Ishikawa (cell line): ENCODE data around the gene METTL18.
A peak's percentile ranks its signal among the peaks of the same experiment; 100 is the strongest.

Source experiments
- CEBPB ChIP-seq: IDR thresholded peaks from 2 replicates; pipeline ENCODE4 v1.6.1; 2012
- CREB1 ChIP-seq: IDR thresholded peaks from 2 replicates; pipeline ENCODE4 v1.6.1; 2012; ENCODE audit warnings: low read depth
- EGR1 ChIP-seq: IDR thresholded peaks from 2 replicates; pipeline ENCODE4 v1.6.1; 2012
- EP300 ChIP-seq: IDR thresholded peaks from 2 replicates; pipeline ENCODE4 v1.6.1; 2012; ENCODE audit warnings: borderline replicate concordance
- FOXM1 ChIP-seq: IDR thresholded peaks from 2 replicates; pipeline ENCODE4 v1.6.1; 2012; ENCODE audit warnings: low read depth, borderline replicate concordance
- MAX ChIP-seq: IDR thresholded peaks from 2 replicates; pipeline ENCODE4 v1.6.1; 2012
- NFIC ChIP-seq: IDR thresholded peaks from 2 replicates; pipeline ENCODE4 v1.6.1; 2012
- RAD21 ChIP-seq: IDR thresholded peaks from 2 replicates; pipeline ENCODE4 v1.6.1; 2012; ENCODE audit warnings: low read depth
- REST ChIP-seq: IDR thresholded peaks from 2 replicates; pipeline ENCODE4 v1.6.1; 2012; ENCODE audit warnings: low read depth, mild to moderate bottlenecking
- TAF1 ChIP-seq: IDR thresholded peaks from 2 replicates; pipeline ENCODE4 v1.6.1; 2012; ENCODE audit warnings: low read depth, mild to moderate bottlenecking
- TCF12 ChIP-seq: IDR thresholded peaks from 2 replicates; pipeline ENCODE4 v1.6.1; 2012; ENCODE audit warnings: low read depth
- TEAD4 ChIP-seq: IDR thresholded peaks from 2 replicates; pipeline ENCODE4 v1.6.1; 2012
- USF1 ChIP-seq: IDR thresholded peaks from 2 replicates; pipeline ENCODE4 v1.6.1; 2012
- YY1 ChIP-seq: IDR thresholded peaks from 2 replicates; pipeline ENCODE4 v1.6.1; 2012; ENCODE audit warnings: low read depth
- ZBTB7A ChIP-seq: IDR thresholded peaks from 2 replicates; pipeline ENCODE4 v1.6.1; 2012; ENCODE audit warnings: low read depth

METTL18 gene

GRCh38 chr1:169794530-169795416 is at the start of gene METTL18:
Gene METTL18, minus strand, starts transcription at chr1:169794907. Its CDS starts 1,212 bp downstream, at chr1:169793695.
- TF ChIP-seq TCF12, result peak; percentile 61
- peak; percentile 59 for TF ChIP-seq MAX
- no peak for TF ChIP-seq FOXM1
- TF ChIP-seq RAD21, result peak; percentile 7; the same call in 1 of the 2 replicates
- TF ChIP-seq TAF1, result peak; percentile 94
- TF ChIP-seq YY1, result peak; percentile 74
- no peak for TF ChIP-seq EGR1
- TF ChIP-seq TEAD4, result 0 out of 2 replicates have a peak, but pooled peaks have one; percentile 22
- no peak for TF ChIP-seq USF1
- no peak for TF ChIP-seq EP300
- TF ChIP-seq CREB1, result 0 out of 2 replicates have a peak, but pooled peaks have one; percentile 10

- no peak for TF ChIP-seq TCF12
- no peak for TF ChIP-seq MAX
- TF ChIP-seq CREB1, result no peak
- TF ChIP-seq TAF1, result no peak
- no peak for TF ChIP-seq CEBPB
- TF ChIP-seq USF1, result no peak
- TF ChIP-seq REST, result no peak
- no peak for TF ChIP-seq EP300
- no peak for TF ChIP-seq ZBTB7A
- no peak for TF ChIP-seq RAD21
- TF ChIP-seq TEAD4, result no peak
- no peak for TF ChIP-seq FOXM1
- no peak for TF ChIP-seq EGR1
- TF ChIP-seq NFIC, result no peak
- TF ChIP-seq YY1, result no peak
Observed at GRCh38 chr1:169838942-169839341, 44.2 kb upstream of the METTL18 start.

GRCh38 chr1:169836198-169836597 is 41.5 kb upstream of the METTL18 start:
- TF ChIP-seq FOXM1, result no peak
- no peak for TF ChIP-seq EGR1
- no peak for TF ChIP-seq TAF1
- TF ChIP-seq EP300, result no peak
- TF ChIP-seq RAD21, result no peak
- TF ChIP-seq YY1, result no peak
- no peak for TF ChIP-seq TEAD4
- TF ChIP-seq ZBTB7A, result no peak
- no peak for TF ChIP-seq TCF12
- TF ChIP-seq MAX, result no peak
- no peak for TF ChIP-seq CEBPB
- TF ChIP-seq REST, result no peak
- no peak for TF ChIP-seq NFIC
- no peak for TF ChIP-seq CREB1
- TF ChIP-seq USF1, result no peak

- TF ChIP-seq TAF1, result no peak
- TF ChIP-seq CEBPB, result no peak
- TF ChIP-seq NFIC, result no peak
- no peak for TF ChIP-seq EP300
- no peak for TF ChIP-seq TEAD4
- TF ChIP-seq USF1, result no peak
- no peak for TF ChIP-seq TCF12
- TF ChIP-seq MAX, result no peak
- TF ChIP-seq EGR1, result no peak
- no peak for TF ChIP-seq YY1
- TF ChIP-seq REST, result no peak
Observed at GRCh38 chr1:169835647-169836046, 40.9 kb upstream of the METTL18 start.
